T-cell (primary cell): ENCODE measurements around the gene CACNB2. TPM values are rescaled to one million over a fixed set of nuclear protein-coding genes. Genes with fewer than 3 reads are reported as not detected.

ENCODE experiments used
- ATAC-seq, 4 experiments: fragments of 200-7000 bp in 3 of 4; fragments of 150-1000 bp in 1 of 4; cut with Tn5 transposase; replicated peaks in 1 of 4; 1 replicate in 3 of 4; 2 replicates in 1 of 4; pipeline ENCODE4 v1.10.0; 2021; ENCODE audit warnings: moderate library complexity in 3 of 4, mild to moderate bottlenecking in 2 of 4, moderate number of reproducible peaks in 1 of 4
- CTCF ChIA-PET, 2 donors: fragments of 300-600 bp; sonication (Branson Sonifier 250); formaldehyde crosslinking; loops; one replicate each; lab custom pipeline; 2022; ENCODE audit warnings: antibody characterized with exemption in 2 of 2; lab: Charles Lee
- POLR2A ChIA-PET, 2 donors: fragments of 300-600 bp; sonication (Branson Sonifier 250); formaldehyde crosslinking; loops; one replicate each; lab custom pipeline; 2022; ENCODE audit warnings: antibody characterized with exemption in 2 of 2; lab: Charles Lee
- DNase-seq, 35 experiments: peaks; one replicate each; pipeline versions ENCODE4 v3.0.0 to v3.0.0-alpha.2; 2013 to 2023
- H3K27ac ChIP-seq: one replicate; pipeline ENCODE4 v1.5.1; 2013; ENCODE audit warnings: low read length
- H3K27me3 ChIP-seq, 2 experiments: replicated peaks in 1 of 2; 1 replicate in 1 of 2; 2 replicates in 1 of 2; pipeline versions ENCODE4 v1.6.1 to v1.7.0; 2013; ENCODE audit warnings: low read length in 1 of 2, mixed read lengths in 1 of 2; ENCODE audit not compliant: control insufficient read depth in 2 of 2, insufficient read depth in 2 of 2; ENCODE audit errors: extremely low read depth in 1 of 2
- H3K36me3 ChIP-seq, 2 donors: 1 replicate in 1 of 2; 2 replicates in 1 of 2; pipeline versions ENCODE4 v1.6.1 to v1.7.0; 2013; ENCODE audit warnings: low read length in 1 of 2; ENCODE audit not compliant: control insufficient read depth in 2 of 2, insufficient read depth in 1 of 2; ENCODE audit errors: extremely low read depth in 1 of 2
- H3K4me1 ChIP-seq, 2 experiments: 1 replicate in 1 of 2; 2 replicates in 1 of 2; pipeline versions ENCODE4 v1.6.1 to v1.7.0; 2013; ENCODE audit warnings: low read length in 2 of 2, mixed read lengths in 1 of 2; ENCODE audit not compliant: insufficient read depth in 2 of 2, control insufficient read depth in 1 of 2; ENCODE audit errors: extremely low read depth in 1 of 2
- H3K4me3 ChIP-seq, 2 donors: 1 replicate in 1 of 2; 2 replicates in 1 of 2; pipeline versions ENCODE4 v1.5.1 to v1.7.0; 2013; ENCODE audit warnings: mild to moderate bottlenecking in 2 of 2, low read length in 1 of 2, moderate library complexity in 1 of 2; ENCODE audit not compliant: control insufficient read depth in 1 of 2; ENCODE audit errors: extremely low read depth in 1 of 2
- H3K9me3 ChIP-seq: 2 replicates; pipeline ENCODE4 v1.7.0; 2013
- H3K27ac Mint-ChIP-seq, 2 donors: one replicate each; pipeline ENCODE4 v1.8.0; 2020 to 2021; ENCODE audit warnings: mild to moderate bottlenecking in 2 of 2, mixed read lengths in 2 of 2
- H3K27me3 Mint-ChIP-seq, 2 donors: one replicate each; pipeline ENCODE4 v1.8.0; 2021 to 2022; ENCODE audit warnings: mixed read lengths in 2 of 2
- H3K36me3 Mint-ChIP-seq: one replicate; pipeline ENCODE4 v1.8.0; 2021; ENCODE audit warnings: mixed read lengths
- H3K4me1 Mint-ChIP-seq, 3 donors: one replicate each; pipeline ENCODE4 v1.8.0; 2020 to 2022; ENCODE audit warnings: mixed read lengths in 3 of 3, mild to moderate bottlenecking in 1 of 3
- H3K4me3 Mint-ChIP-seq, 3 donors: one replicate each; pipeline ENCODE4 v1.8.0; 2020 to 2022; ENCODE audit warnings: mild to moderate bottlenecking in 3 of 3, mixed read lengths in 3 of 3, moderate library complexity in 3 of 3
- H3K9me3 Mint-ChIP-seq, 3 donors: one replicate each; pipeline ENCODE4 v1.8.0; 2020 to 2022; ENCODE audit warnings: mixed read lengths in 3 of 3
- WGBS: methylation state at CpG from one replicate; pipeline ENCODE4 v1.1.5; 2013; ENCODE audit warnings: missing lambda C conversion rate; ENCODE audit not compliant: insufficient coverage; 5-methylcytosine and 5-hydroxymethylcytosine counted together
- total RNA-seq, 35 experiments: library from RNA in 6 of 35; stranded (reverse) in 6 of 35; fragments of 120-200 nt in 1 of 35; gene quantifications; one replicate each; pipeline versions ENCODE4 v1.2.1 to v1.2.4 and lab custom pipeline; 2013 to 2026

CACNB2 gene
- total RNA-seq, 5 donors from 2014 or later (not counting 1 experiment from before 2014, with no cell fraction given) = not detected

- H3K9me3 Mint-ChIP-seq = peaks cover 3 to 7% (median 5%) of the 10 kb centered on the region in 3 donors
- 50% methylated on average over 1 of the region's 2 CpGs for WGBS
- no peak for DNase-seq
- H3K27me3 Mint-ChIP-seq = peaks cover 0 to 5% of the 10 kb centered on the region in 2 donors
- no peak overlapping the region for H3K27ac Mint-ChIP-seq
- ChIA-PET POLR2A (no interaction called here), CTCF (no interaction called here)
- H3K36me3 Mint-ChIP-seq = no peaks in the 10 kb centered on the region
- H3K4me3 Mint-ChIP-seq = no peak overlapping the region
- Histone ChIP-seq H3K27ac (no peak overlapping the region), H3K9me3 (no peaks in the 10 kb centered on the region), H3K4me1 (no peaks in the 10 kb centered on the region), H3K4me3 (no peak overlapping the region), H3K27me3 (no peaks in the 10 kb centered on the region), H3K36me3 (no peaks in the 10 kb centered on the region)
- no peaks in the 10 kb centered on the region for H3K4me1 Mint-ChIP-seq
- ATAC-seq = no peak
Measured at GRCh38 chr10:18377898-18378297, 237.7 kb downstream of the CACNB2 start.

- CTCF ChIA-PET = no interaction called here
Measured at GRCh38 chr10:18378766-18379165, 238.5 kb downstream of the CACNB2 start.

GRCh38 chr10:18381679-18382078 lies 241.5 kb downstream of the CACNB2 start:
- DNase-seq (no peak), ATAC-seq (no peak)
- H3K27me3 ChIP-seq = no peaks in the 10 kb centered on the region
- no peak overlapping the region for H3K27ac Mint-ChIP-seq
- no peaks in the 10 kb centered on the region for H3K4me1 ChIP-seq
- WGBS = no CpG with 5 or more reads among the region's 5 CpGs
- no peaks in the 10 kb centered on the region for H3K36me3 Mint-ChIP-seq
- H3K36me3 ChIP-seq = no peaks in the 10 kb centered on the region
- peaks cover 0 to 4% (median 0%) of the 10 kb centered on the region in 3 donors for H3K9me3 Mint-ChIP-seq
- peaks cover 0 to 5% of the 10 kb centered on the region in 2 donors for H3K27me3 Mint-ChIP-seq
- H3K4me3 ChIP-seq = no peak overlapping the region
- no peak overlapping the region for H3K4me3 Mint-ChIP-seq
- H3K4me1 Mint-ChIP-seq = no peaks in the 10 kb centered on the region
- ChIA-PET POLR2A (no interaction called here), CTCF (no interaction called here)
- no peaks in the 10 kb centered on the region for H3K9me3 ChIP-seq
- H3K27ac ChIP-seq = no peak overlapping the region

More at GRCh38 chr10:18378766-18379165, 238.5 kb downstream of the CACNB2 start:
- POLR2A ChIA-PET = no interaction called here
- Mint-ChIP-seq H3K36me3 (no peaks in the 10 kb centered on the region), H3K9me3 (peaks cover 3 to 11% (median 5%) of the 10 kb centered on the region in 3 donors), H3K4me1 (no peaks in the 10 kb centered on the region), H3K27me3 (peaks cover 0 to 5% of the 10 kb centered on the region in 2 donors), H3K4me3 (no peak overlapping the region), H3K27ac (no peak overlapping the region)
- WGBS = 43% methylated on average over 1 of the region's 2 CpGs
- Histone ChIP-seq H3K27me3 (no peaks in the 10 kb centered on the region), H3K4me3 (no peak overlapping the region), H3K4me1 (no peaks in the 10 kb centered on the region), H3K27ac (no peak overlapping the region), H3K9me3 (no peaks in the 10 kb centered on the region), H3K36me3 (no peaks in the 10 kb centered on the region)
- DNase-seq (no peak), ATAC-seq (no peak)

GRCh38 chr10:18397906-18398305 lies 257.7 kb downstream of the CACNB2 start:
- Histone ChIP-seq H3K4me3 (no peak overlapping the region), H3K27ac (no peak overlapping the region), H3K9me3 (no peaks in the 10 kb centered on the region), H3K36me3 (no peaks in the 10 kb centered on the region), H3K4me1 (peaks cover 0 to 3% of the 10 kb centered on the region in 2 experiments), H3K27me3 (peaks cover 0 to 3% of the 10 kb centered on the region in 2 experiments)
- no peaks in the 10 kb centered on the region for H3K9me3 Mint-ChIP-seq
- H3K4me3 Mint-ChIP-seq = no peak overlapping the region
- ChIA-PET CTCF (no interaction called here), POLR2A (interaction anchor here in 1 of 2 donors (0.6 kb wide), 1 partner anchor 191 kb away, joined by 3 read pairs; no protein-coding TSS in a partner anchor)
- WGBS = 58% methylated on average over 1 of the region's 5 CpGs
- no peak overlapping the region for H3K27ac Mint-ChIP-seq
- H3K4me1 Mint-ChIP-seq = peaks cover 11 to 15% (median 13%) of the 10 kb centered on the region in 3 donors
- H3K27me3 Mint-ChIP-seq = peaks cover 8 to 11% of the 10 kb centered on the region in 2 donors
- ATAC-seq (no peak), DNase-seq (no peak)
- no peaks in the 10 kb centered on the region for H3K36me3 Mint-ChIP-seq

- H3K9me3 Mint-ChIP-seq = no peaks in the 10 kb centered on the region
- Histone ChIP-seq H3K9me3 (no peaks in the 10 kb centered on the region), H3K27ac (no peak overlapping the region), H3K4me3 (no peak overlapping the region), H3K4me1 (peaks cover 0 to 3% of the 10 kb centered on the region in 2 experiments), H3K27me3 (peaks cover 0 to 3% of the 10 kb centered on the region in 2 experiments), H3K36me3 (no peaks in the 10 kb centered on the region)
- no peak overlapping the region for H3K4me3 Mint-ChIP-seq
- POLR2A ChIA-PET = no interaction called here
- no peak for ATAC-seq
- H3K27me3 Mint-ChIP-seq = peaks cover 6 to 11% of the 10 kb centered on the region in 2 donors
- H3K4me1 Mint-ChIP-seq = peaks cover 11 to 15% (median 13%) of the 10 kb centered on the region in 3 donors
- no peak overlapping the region for H3K27ac Mint-ChIP-seq
- no peak for DNase-seq
- WGBS = no CpG with 5 or more reads among the region's 3 CpGs
- no peaks in the 10 kb centered on the region for H3K36me3 Mint-ChIP-seq
- CTCF ChIA-PET = no interaction called here
Measured at GRCh38 chr10:18399158-18399557, 258.9 kb downstream of the CACNB2 start.

GRCh38 chr10:18400201-18400905 lies 260.1 kb downstream of the CACNB2 start:
- H3K27me3 Mint-ChIP-seq = peaks cover 6 to 11% of the 10 kb centered on the region in 2 donors
- peaks cover 11 to 15% (median 13%) of the 10 kb centered on the region in 3 donors for H3K4me1 Mint-ChIP-seq
- peak overlapping the region; percentile 40 to 57 (median 55) for H3K4me3 Mint-ChIP-seq
- no peak for ATAC-seq
- H3K4me3 ChIP-seq = peak overlapping the region in 1 of 2 donors; percentile 54
- H3K9me3 Mint-ChIP-seq = no peaks in the 10 kb centered on the region
- H3K27ac ChIP-seq = no peak overlapping the region
- no peaks in the 10 kb centered on the region for H3K9me3 ChIP-seq
- ChIA-PET POLR2A (interaction anchor here in 1 of 2 donors (0.6 kb wide), 1 partner anchor 1548 kb away, joined by 7 read pairs; no protein-coding TSS in a partner anchor), CTCF (no interaction called here)
- H3K27me3 ChIP-seq = peaks cover 0 to 3% of the 10 kb centered on the region in 2 experiments
- H3K36me3 ChIP-seq = no peaks in the 10 kb centered on the region
- 33% methylated on average over 7 of the region's 17 CpGs for WGBS
- peak in 1 of 35 experiments; percentile 1 for DNase-seq
- peaks cover 0 to 3% of the 10 kb centered on the region in 2 experiments for H3K4me1 ChIP-seq
- no peak overlapping the region for H3K27ac Mint-ChIP-seq
- no peaks in the 10 kb centered on the region for H3K36me3 Mint-ChIP-seq
